ENCODE data around the gene BUD31.

The BUD31 gene

DNA sequence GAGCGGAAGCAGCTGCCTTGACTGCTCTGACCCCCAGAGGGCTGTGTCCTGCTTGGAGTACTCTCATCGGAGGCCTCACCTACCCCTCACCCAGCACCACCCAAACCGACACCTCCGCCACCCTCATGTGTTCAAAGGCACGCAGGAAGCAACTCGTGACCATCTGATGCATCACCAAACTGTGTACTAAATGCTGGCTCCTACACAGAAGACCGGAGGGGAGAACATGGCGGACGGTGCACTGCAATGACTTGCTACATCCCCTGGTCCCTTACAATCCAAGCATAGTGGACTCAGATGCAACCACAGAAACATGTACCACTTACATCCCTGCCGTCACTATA is 3.8 kb upstream of the BUD31 start:
- Histone ChIP-seq H2BK5ac (ENCODE audit: low read depth, low read length, poor library complexity) (no peak overlapping the region), H3K36me3 (ENCODE audit: control insufficient read depth in 1 of 2, insufficient read depth in 2 of 2, low read length in 2 of 2) (peaks cover 41 to 45% of the 10 kb centered on the region in 2 experiments), H3K79me2 (ENCODE audit: control insufficient read depth, insufficient read depth, low read length, poor library complexity) (peaks cover 19% of the 10 kb centered on the region)

DNA sequence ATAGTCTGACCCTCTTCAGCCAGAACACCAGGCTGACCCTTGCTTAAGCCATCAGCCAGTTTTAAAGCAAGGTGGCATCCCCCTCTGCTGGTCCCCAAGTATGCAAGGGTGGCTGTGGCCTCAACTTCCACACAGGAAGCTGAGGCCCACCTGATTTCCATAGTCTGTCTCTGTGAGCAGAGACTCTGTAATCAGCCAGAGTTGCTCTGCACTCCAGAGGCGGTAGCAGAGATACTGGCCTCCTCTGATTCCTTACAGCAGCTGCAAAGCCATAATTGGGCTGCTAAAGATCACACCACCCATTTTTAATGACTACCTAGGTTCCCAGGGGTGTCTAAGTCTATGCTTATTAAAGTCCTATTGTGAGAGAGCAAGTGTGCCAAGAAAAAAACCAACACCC is 2.2 kb upstream of the BUD31 start:
- DNase-seq: no peak
- no CpG with 5 or more reads among the region's 1 CpG for WGBS (ENCODE audit: extremely low coverage, insufficient coverage, insufficient read length)
- Histone ChIP-seq H3K36me3 (ENCODE audit: control insufficient read depth in 1 of 2, insufficient read depth in 2 of 2, low read length in 2 of 2) (peaks cover 35 to 42% of the 10 kb centered on the region in 2 experiments), H3K27ac (ENCODE audit: low read depth, low read length) (no peak overlapping the region), H3K27me3 (ENCODE audit: insufficient read depth, low read length) (peaks cover 2% of the 10 kb centered on the region), H3K23ac (ENCODE audit: low read length) (no peak overlapping the region), H3K4me1 (ENCODE audit: control insufficient read depth in 1 of 2, insufficient read depth in 2 of 2, low read length in 2 of 2) (peaks cover 2 to 7% of the 10 kb centered on the region in 2 experiments), H3K79me1 (ENCODE audit: low read length) (peaks cover 14% of the 10 kb centered on the region), H3K79me2 (ENCODE audit: control insufficient read depth, insufficient read depth, low read length, poor library complexity) (peaks cover 19% of the 10 kb centered on the region), H3K18ac (ENCODE audit: low read length) (no peak overlapping the region), H2AFZ (ENCODE audit: insufficient read depth, low read length, poor library complexity) (no peak overlapping the region), H3K4ac (ENCODE audit: low read depth, low read length) (peak overlapping the region; percentile 16), H2BK5ac (ENCODE audit: low read depth, low read length, poor library complexity) (no peak overlapping the region), H2BK12ac (ENCODE audit: low read length) (no peak overlapping the region), H3K4me2 (ENCODE audit: low read length) (no peak overlapping the region), H2BK120ac (ENCODE audit: insufficient read depth, low read length, poor library complexity) (no peak overlapping the region), H4K8ac (ENCODE audit: low read depth, low read length) (no peak overlapping the region), H3K14ac (ENCODE audit: low read length) (no peak overlapping the region), H3K9ac (ENCODE audit: low read length) (no peak overlapping the region), H4K91ac (ENCODE audit: low read depth, low read length) (no peak overlapping the region), H2AK5ac (ENCODE audit: low read length) (no peak overlapping the region), H3K9me3 (ENCODE audit: insufficient read depth, low read depth, low read length) (no peaks in the 10 kb centered on the region), H4K12ac (ENCODE audit: low read depth, low read length) (no peak overlapping the region), H3K4me3 (ENCODE audit: low read depth, low read length) (no peak overlapping the region)

More for the DNA sequence above, 3.8 kb upstream of the BUD31 start:
- peaks cover 14% of the 10 kb centered on the region for H3K79me1 ChIP-seq (ENCODE audit: low read length)
- H3K18ac ChIP-seq (ENCODE audit: low read length): peak overlapping the region; percentile 25
- H4K91ac ChIP-seq (ENCODE audit: low read depth, low read length): no peak overlapping the region
- DNase-seq: peak; percentile 74 to 85
- H3K4me1 ChIP-seq (ENCODE audit: control insufficient read depth in 1 of 2, insufficient read depth in 2 of 2, low read length in 2 of 2): peaks cover 0 to 7% of the 10 kb centered on the region in 2 experiments
- H2AFZ ChIP-seq (ENCODE audit: insufficient read depth, low read length, poor library complexity): no peak overlapping the region
- no peak overlapping the region for H3K4me2 ChIP-seq (ENCODE audit: low read length)
- H3K27me3 ChIP-seq (ENCODE audit: insufficient read depth, low read length): peaks cover 2% of the 10 kb centered on the region
- H4K8ac ChIP-seq (ENCODE audit: low read depth, low read length): no peak overlapping the region
- no peak overlapping the region for H2AK5ac ChIP-seq (ENCODE audit: low read length)
- WGBS (ENCODE audit: extremely low coverage, insufficient coverage, insufficient read length): no CpG with 5 or more reads among the region's 10 CpGs
- no peak overlapping the region for H3K23ac ChIP-seq (ENCODE audit: low read length)
- no peaks in the 10 kb centered on the region for H3K9me3 ChIP-seq (ENCODE audit: insufficient read depth, low read depth, low read length)
- no peak overlapping the region for H3K14ac ChIP-seq (ENCODE audit: low read length)
- H2BK120ac ChIP-seq (ENCODE audit: insufficient read depth, low read length, poor library complexity): no peak overlapping the region
- H3K4me3 ChIP-seq (ENCODE audit: low read depth, low read length): peak overlapping the region; percentile 31
- H3K27ac ChIP-seq (ENCODE audit: low read depth, low read length): no peak overlapping the region
- H2BK12ac ChIP-seq (ENCODE audit: low read length): no peak overlapping the region
- no peak overlapping the region for H3K9ac ChIP-seq (ENCODE audit: low read length)
- peak overlapping the region; percentile 15 for H3K4ac ChIP-seq (ENCODE audit: low read depth, low read length)
- no peak overlapping the region for H4K12ac ChIP-seq (ENCODE audit: low read depth, low read length)

DNA sequence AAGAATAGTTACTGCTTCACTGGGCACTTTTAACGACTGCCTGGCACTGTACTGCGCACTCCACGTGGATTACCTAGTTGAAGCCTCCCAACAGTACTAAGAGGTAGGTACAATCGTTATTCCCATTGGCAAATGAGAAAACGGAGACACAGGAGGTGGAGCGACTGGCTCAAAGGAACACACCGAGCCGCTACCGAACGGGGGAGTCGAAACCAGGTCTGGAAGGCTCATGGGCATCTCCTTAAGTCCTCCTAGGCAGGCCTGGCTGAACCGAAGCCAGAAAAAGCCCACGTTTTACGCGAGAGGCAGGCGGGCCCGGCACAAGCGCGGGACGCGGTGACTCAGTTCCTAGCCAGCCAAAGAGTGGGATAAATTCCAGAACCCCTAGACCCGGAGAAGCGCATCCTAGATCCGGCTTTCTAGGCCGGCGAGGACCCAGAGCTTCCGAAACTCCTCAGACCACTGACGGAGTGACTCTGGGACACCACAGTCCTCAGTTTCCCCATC is 844 bp upstream of the BUD31 start:
- H2BK120ac ChIP-seq (ENCODE audit: insufficient read depth, low read length, poor library complexity): peak overlapping the region; percentile 95
- peak overlapping the region; percentile 99 for H4K8ac ChIP-seq (ENCODE audit: low read depth, low read length)
- peak overlapping the region; percentile 99 for H3K4ac ChIP-seq (ENCODE audit: low read depth, low read length)
- peak overlapping the region; percentile 81 for H2AFZ ChIP-seq (ENCODE audit: insufficient read depth, low read length, poor library complexity)
- peak overlapping the region; percentile 96 for H3K27ac ChIP-seq (ENCODE audit: low read depth, low read length)
- H3K23ac ChIP-seq (ENCODE audit: low read length): no peak overlapping the region
- peaks cover 31 to 41% of the 10 kb centered on the region in 2 experiments for H3K36me3 ChIP-seq (ENCODE audit: control insufficient read depth in 1 of 2, insufficient read depth in 2 of 2, low read length in 2 of 2)
- H4K91ac ChIP-seq (ENCODE audit: low read depth, low read length): peak overlapping the region; percentile 88
- H3K9ac ChIP-seq (ENCODE audit: low read length): peak overlapping the region; percentile 97
- peaks cover 14% of the 10 kb centered on the region for H3K79me1 ChIP-seq (ENCODE audit: low read length)
- H3K4me1 ChIP-seq (ENCODE audit: control insufficient read depth in 1 of 2, insufficient read depth in 2 of 2, low read length in 2 of 2): peaks cover 2 to 7% of the 10 kb centered on the region in 2 experiments
- H3K9me3 ChIP-seq (ENCODE audit: insufficient read depth, low read depth, low read length): no peaks in the 10 kb centered on the region
- peak overlapping the region; percentile 91 for H2BK5ac ChIP-seq (ENCODE audit: low read depth, low read length, poor library complexity)
- DNase-seq: peak; percentile 44 to 72
- peak overlapping the region; percentile 98 for H4K12ac ChIP-seq (ENCODE audit: low read depth, low read length)
- peak overlapping the region; percentile 98 for H3K18ac ChIP-seq (ENCODE audit: low read length)
- peaks cover 19% of the 10 kb centered on the region for H3K79me2 ChIP-seq (ENCODE audit: control insufficient read depth, insufficient read depth, low read length, poor library complexity)
- H3K27me3 ChIP-seq (ENCODE audit: insufficient read depth, low read length): peaks cover 2% of the 10 kb centered on the region
- H2BK12ac ChIP-seq (ENCODE audit: low read length): peak overlapping the region; percentile 41
- H3K4me2 ChIP-seq (ENCODE audit: low read length): peak overlapping the region; percentile 79
- H3K14ac ChIP-seq (ENCODE audit: low read length): peak overlapping the region; percentile 99
- H3K4me3 ChIP-seq (ENCODE audit: low read depth, low read length): peak overlapping the region; percentile 97
- no CpG with 5 or more reads among the region's 28 CpGs for WGBS (ENCODE audit: extremely low coverage, insufficient coverage, insufficient read length)
- H2AK5ac ChIP-seq (ENCODE audit: low read length): peak overlapping the region; percentile 99

DNA sequence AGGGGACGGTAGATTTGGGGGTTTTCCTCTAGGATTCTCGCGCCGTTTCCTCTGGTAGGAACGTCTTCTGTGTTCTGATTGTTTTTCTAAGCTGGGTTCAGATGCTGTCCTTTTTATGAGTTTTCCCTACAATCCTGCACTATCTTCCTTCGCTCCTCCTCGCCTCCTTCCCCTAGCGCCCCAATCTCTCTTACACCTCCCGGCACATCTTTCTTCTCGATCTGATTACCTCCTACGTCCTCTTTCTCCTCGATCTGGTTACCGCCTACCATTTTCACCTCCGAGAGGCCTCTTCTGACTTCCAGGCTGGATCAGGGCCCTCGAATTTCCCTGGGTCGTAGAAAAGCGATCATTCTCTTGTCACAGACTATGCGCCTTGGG is 413 bp downstream of the BUD31 start:
- peak overlapping the region; percentile 72 for H3K27ac ChIP-seq (ENCODE audit: low read depth, low read length)
- peak in 1 of 2 donors; percentile 19 for DNase-seq
- peaks cover 19% of the 10 kb centered on the region for H3K79me2 ChIP-seq (ENCODE audit: control insufficient read depth, insufficient read depth, low read length, poor library complexity)
- WGBS (ENCODE audit: extremely low coverage, insufficient coverage, insufficient read length): no CpG with 5 or more reads among the region's 18 CpGs
- H3K4ac ChIP-seq (ENCODE audit: low read depth, low read length): peak overlapping the region; percentile 81
- H4K91ac ChIP-seq (ENCODE audit: low read depth, low read length): peak overlapping the region; percentile 85
- H3K23ac ChIP-seq (ENCODE audit: low read length): no peak overlapping the region
- peak overlapping the region; percentile 90 for H3K14ac ChIP-seq (ENCODE audit: low read length)
- peak overlapping the region; percentile 71 for H3K18ac ChIP-seq (ENCODE audit: low read length)
- peaks cover 28 to 39% of the 10 kb centered on the region in 2 experiments for H3K36me3 ChIP-seq (ENCODE audit: control insufficient read depth in 1 of 2, insufficient read depth in 2 of 2, low read length in 2 of 2)
- H3K9me3 ChIP-seq (ENCODE audit: insufficient read depth, low read depth, low read length): no peaks in the 10 kb centered on the region
- H2BK12ac ChIP-seq (ENCODE audit: low read length): no peak overlapping the region
- H3K79me1 ChIP-seq (ENCODE audit: low read length): peaks cover 14% of the 10 kb centered on the region
- H3K4me3 ChIP-seq (ENCODE audit: low read depth, low read length): peak overlapping the region; percentile 96
- peak overlapping the region; percentile 50 for H2AFZ ChIP-seq (ENCODE audit: insufficient read depth, low read length, poor library complexity)
- peak overlapping the region; percentile 41 for H2AK5ac ChIP-seq (ENCODE audit: low read length)
- peak overlapping the region; percentile 84 for H4K8ac ChIP-seq (ENCODE audit: low read depth, low read length)
- peak overlapping the region; percentile 79 for H3K4me2 ChIP-seq (ENCODE audit: low read length)
- H4K12ac ChIP-seq (ENCODE audit: low read depth, low read length): peak overlapping the region; percentile 87
- peak overlapping the region; percentile 82 for H2BK120ac ChIP-seq (ENCODE audit: insufficient read depth, low read length, poor library complexity)
- peak overlapping the region; percentile 93 for H3K9ac ChIP-seq (ENCODE audit: low read length)
- H3K27me3 ChIP-seq (ENCODE audit: insufficient read depth, low read length): peaks cover 2% of the 10 kb centered on the region
- peaks cover 2 to 7% of the 10 kb centered on the region in 2 experiments for H3K4me1 ChIP-seq (ENCODE audit: control insufficient read depth in 1 of 2, insufficient read depth in 2 of 2, low read length in 2 of 2)
- H2BK5ac ChIP-seq (ENCODE audit: low read depth, low read length, poor library complexity): peak overlapping the region; percentile 65
